ENCODE measurements around the gene TPCN2.

DNA sequence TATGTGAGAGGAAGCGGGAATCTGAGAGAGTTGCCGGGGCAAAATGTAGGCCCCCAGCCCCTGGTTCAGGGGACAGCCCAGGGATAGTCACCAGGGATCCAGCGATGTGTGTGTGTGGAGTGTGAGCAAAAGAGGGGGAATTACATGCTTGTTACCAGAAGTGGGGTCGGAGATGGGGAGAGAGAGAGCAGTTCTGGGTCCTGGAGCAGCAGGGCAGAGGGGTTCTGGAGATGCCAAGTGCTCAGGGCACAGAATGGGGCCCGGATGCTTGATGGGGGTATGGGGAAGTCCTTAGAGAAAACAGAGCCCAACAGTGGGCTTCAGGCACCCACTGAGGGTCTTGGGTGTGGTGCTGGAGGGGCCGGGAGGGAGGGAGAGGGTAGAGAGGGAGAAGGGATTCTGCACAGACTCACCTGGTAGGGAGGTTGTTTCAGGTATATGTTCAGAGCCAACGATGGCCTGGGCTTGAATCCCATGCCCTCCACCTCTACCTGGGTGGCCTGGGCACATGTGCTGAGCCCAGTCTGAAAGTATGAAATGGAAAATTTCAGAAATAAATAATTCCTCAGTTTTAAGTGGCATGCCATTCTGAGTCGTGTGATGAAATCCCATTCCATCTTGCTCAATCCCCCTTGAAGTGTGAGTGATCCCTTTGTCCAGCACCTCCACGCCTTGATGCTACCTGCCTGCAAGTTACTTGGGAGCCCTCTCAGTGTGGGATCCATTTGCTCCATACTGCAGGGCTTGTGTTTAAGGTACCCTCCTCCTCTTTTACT, 119.4 kb downstream of the TPCN2 start:
- TF ChIP-seq, protein P1, sequence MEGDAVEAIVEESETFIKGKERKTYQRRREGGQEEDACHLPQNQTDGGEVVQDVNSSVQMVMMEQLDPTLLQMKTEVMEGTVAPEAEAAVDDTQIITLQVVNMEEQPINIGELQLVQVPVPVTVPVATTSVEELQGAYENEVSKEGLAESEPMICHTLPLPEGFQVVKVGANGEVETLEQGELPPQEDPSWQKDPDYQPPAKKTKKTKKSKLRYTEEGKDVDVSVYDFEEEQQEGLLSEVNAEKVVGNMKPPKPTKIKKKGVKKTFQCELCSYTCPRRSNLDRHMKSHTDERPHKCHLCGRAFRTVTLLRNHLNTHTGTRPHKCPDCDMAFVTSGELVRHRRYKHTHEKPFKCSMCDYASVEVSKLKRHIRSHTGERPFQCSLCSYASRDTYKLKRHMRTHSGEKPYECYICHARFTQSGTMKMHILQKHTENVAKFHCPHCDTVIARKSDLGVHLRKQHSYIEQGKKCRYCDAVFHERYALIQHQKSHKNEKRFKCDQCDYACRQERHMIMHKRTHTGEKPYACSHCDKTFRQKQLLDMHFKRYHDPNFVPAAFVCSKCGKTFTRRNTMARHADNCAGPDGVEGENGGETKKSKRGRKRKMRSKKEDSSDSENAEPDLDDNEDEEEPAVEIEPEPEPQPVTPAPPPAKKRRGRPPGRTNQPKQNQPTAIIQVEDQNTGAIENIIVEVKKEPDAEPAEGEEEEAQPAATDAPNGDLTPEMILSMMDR (IDR thresholded peaks at IDR 0.05; ENCODE audit: poor library complexity, severe bottlenecking), result no peak
- no peak for TF ChIP-seq POLR2AphosphoS5 (IDR thresholded peaks at IDR 0.05)
- no peak for TF ChIP-seq EZH2 (IDR thresholded peaks at IDR 0.05; ENCODE audit: borderline replicate concordance, insufficient read depth, low read length, poor library complexity, severe bottlenecking)
- TF ChIP-seq TAF1 (IDR thresholded peaks at IDR 0.05; ENCODE audit: low read depth), result no peak
- TF ChIP-seq SMC3 (conservative IDR thresholded peaks at IDR 0.05; ENCODE audit: poor library complexity), result no peak
- no peak for TF ChIP-seq RAD21 (conservative IDR thresholded peaks at IDR 0.05)
- TF ChIP-seq EP300 (conservative IDR thresholded peaks at IDR 0.05; ENCODE audit: poor library complexity, severe bottlenecking), result no peak
- TF ChIP-seq, protein P2, sequence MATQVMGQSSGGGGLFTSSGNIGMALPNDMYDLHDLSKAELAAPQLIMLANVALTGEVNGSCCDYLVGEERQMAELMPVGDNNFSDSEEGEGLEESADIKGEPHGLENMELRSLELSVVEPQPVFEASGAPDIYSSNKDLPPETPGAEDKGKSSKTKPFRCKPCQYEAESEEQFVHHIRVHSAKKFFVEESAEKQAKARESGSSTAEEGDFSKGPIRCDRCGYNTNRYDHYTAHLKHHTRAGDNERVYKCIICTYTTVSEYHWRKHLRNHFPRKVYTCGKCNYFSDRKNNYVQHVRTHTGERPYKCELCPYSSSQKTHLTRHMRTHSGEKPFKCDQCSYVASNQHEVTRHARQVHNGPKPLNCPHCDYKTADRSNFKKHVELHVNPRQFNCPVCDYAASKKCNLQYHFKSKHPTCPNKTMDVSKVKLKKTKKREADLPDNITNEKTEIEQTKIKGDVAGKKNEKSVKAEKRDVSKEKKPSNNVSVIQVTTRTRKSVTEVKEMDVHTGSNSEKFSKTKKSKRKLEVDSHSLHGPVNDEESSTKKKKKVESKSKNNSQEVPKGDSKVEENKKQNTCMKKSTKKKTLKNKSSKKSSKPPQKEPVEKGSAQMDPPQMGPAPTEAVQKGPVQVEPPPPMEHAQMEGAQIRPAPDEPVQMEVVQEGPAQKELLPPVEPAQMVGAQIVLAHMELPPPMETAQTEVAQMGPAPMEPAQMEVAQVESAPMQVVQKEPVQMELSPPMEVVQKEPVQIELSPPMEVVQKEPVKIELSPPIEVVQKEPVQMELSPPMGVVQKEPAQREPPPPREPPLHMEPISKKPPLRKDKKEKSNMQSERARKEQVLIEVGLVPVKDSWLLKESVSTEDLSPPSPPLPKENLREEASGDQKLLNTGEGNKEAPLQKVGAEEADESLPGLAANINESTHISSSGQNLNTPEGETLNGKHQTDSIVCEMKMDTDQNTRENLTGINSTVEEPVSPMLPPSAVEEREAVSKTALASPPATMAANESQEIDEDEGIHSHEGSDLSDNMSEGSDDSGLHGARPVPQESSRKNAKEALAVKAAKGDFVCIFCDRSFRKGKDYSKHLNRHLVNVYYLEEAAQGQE (IDR thresholded peaks at IDR 0.05; ENCODE audit: borderline replicate concordance), result no peak

Measured in neural cell (in vitro differentiated cells).